RWPE2 (cell line): ENCODE data around the gene STAU1.
"Not testable (repeated sequence)": the region's sequence is repeated elsewhere in the genome, so short reads cannot be mapped to it uniquely, and the experiment has no call there.

ENCODE experiments used
- ATAC-seq: fragments of 200-7000 bp; cut with Tn5 transposase; 3 replicates; pipeline ENCODE4 v1.9.1; 2021; ENCODE audit warnings: low read depth
- DNase-seq: peaks from one replicate; pipeline ENCODE4 v3.0.0-alpha.2; 2020; ENCODE audit warnings: low spot score
- H3K27ac ChIP-seq: fragments of 450-650 bp; 2 replicates; pipeline ENCODE4 v1.5.1; 2017; ENCODE audit warnings: mild to moderate bottlenecking; ENCODE audit not compliant: poor library complexity, severe bottlenecking
- H3K27me3 ChIP-seq: fragments of 250-450 bp; sonication (Bioruptor Pico); 2 replicates; pipeline ENCODE4 v1.5.1; 2021; ENCODE audit warnings: mild to moderate bottlenecking, moderate library complexity; ENCODE audit not compliant: insufficient read depth, poor library complexity, severe bottlenecking
- H3K36me3 ChIP-seq: fragments of 250-450 bp; sonication (Bioruptor Pico); 2 replicates; pipeline ENCODE4 v1.5.1; 2020; ENCODE audit warnings: low read depth, mild to moderate bottlenecking, moderate library complexity
- H3K4me1 ChIP-seq: fragments of 250-450 bp; sonication (Bioruptor Pico); 2 replicates; pipeline ENCODE4 v1.5.1; 2021; ENCODE audit warnings: mild to moderate bottlenecking, moderate library complexity; ENCODE audit not compliant: insufficient read depth, poor library complexity, severe bottlenecking
- H3K4me3 ChIP-seq: fragments of 250-450 bp; sonication (Bioruptor Pico); 2 replicates; pipeline ENCODE4 v1.5.1; 2021; ENCODE audit warnings: mild to moderate bottlenecking, moderate library complexity; ENCODE audit not compliant: severe bottlenecking
- H3K9me3 ChIP-seq: fragments of 250-450 bp; sonication (Bioruptor Pico); 2 replicates; pipeline ENCODE4 v1.5.1; 2021; ENCODE audit warnings: mild to moderate bottlenecking, moderate library complexity; ENCODE audit not compliant: severe bottlenecking
- TF ChIP-seq, protein P1 (sequence below): fragments of 450-650 bp; IDR thresholded peaks from one replicate; pipeline ENCODE4 v1.5.1; 2017; ENCODE audit warnings: mild to moderate bottlenecking, moderate library complexity; ENCODE audit not compliant: poor library complexity, severe bottlenecking

The STAU1 gene

DNA sequence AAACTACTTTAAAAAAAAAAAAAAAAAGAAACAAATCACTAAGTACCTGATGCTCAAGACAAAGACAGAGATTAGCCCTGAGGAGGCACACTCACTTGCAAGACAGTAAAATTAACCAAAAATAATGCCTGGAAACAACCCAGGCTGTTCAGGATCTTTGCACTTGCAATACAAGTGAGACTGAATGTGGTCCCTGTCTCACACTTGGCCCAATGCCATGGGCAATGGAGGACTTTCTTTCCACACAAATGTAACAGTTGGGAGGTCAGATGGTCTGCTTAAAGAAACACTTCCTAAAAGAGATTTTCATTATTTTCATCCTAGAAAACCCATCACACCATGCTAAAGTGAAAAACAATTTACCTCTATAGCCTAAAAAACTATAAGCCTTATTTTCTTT is 16.2 kb downstream of the STAU1 start:
- Histone ChIP-seq H3K4me1 (no peaks in the 10 kb centered on the region), H3K27me3 (no peaks in the 10 kb centered on the region), H3K9me3 (no peaks in the 10 kb centered on the region), H3K36me3 (peaks cover 49% of the 10 kb centered on the region), H3K27ac (no peak overlapping the region), H3K4me3 (no peak overlapping the region)
- TF ChIP-seq, protein P1, sequence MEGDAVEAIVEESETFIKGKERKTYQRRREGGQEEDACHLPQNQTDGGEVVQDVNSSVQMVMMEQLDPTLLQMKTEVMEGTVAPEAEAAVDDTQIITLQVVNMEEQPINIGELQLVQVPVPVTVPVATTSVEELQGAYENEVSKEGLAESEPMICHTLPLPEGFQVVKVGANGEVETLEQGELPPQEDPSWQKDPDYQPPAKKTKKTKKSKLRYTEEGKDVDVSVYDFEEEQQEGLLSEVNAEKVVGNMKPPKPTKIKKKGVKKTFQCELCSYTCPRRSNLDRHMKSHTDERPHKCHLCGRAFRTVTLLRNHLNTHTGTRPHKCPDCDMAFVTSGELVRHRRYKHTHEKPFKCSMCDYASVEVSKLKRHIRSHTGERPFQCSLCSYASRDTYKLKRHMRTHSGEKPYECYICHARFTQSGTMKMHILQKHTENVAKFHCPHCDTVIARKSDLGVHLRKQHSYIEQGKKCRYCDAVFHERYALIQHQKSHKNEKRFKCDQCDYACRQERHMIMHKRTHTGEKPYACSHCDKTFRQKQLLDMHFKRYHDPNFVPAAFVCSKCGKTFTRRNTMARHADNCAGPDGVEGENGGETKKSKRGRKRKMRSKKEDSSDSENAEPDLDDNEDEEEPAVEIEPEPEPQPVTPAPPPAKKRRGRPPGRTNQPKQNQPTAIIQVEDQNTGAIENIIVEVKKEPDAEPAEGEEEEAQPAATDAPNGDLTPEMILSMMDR: no peak
- ATAC-seq (no peak), DNase-seq (no peak)

DNA sequence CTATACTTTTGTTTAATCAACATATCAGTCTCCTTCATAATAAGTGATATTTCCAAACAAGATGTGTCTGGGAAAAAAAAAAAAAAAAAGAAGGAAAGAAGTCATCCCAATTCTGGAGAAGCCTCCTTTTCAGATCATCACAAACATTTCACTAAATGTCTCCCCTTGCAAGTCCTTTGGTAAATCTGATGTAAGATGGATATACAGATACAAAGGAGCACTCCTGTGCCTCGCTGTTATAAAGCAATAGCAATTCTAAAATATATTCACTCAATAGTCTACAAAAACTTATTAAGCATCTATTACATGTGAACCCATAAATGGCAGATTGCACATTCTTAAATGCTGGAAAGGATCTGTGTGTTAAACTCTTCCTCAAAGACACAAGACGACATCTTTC is 17.4 kb downstream of the STAU1 start:
- Histone ChIP-seq H3K9me3 (no peaks in the 10 kb centered on the region), H3K4me1 (no peaks in the 10 kb centered on the region), H3K36me3 (peaks cover 51% of the 10 kb centered on the region), H3K27ac (no peak overlapping the region), H3K4me3 (no peak overlapping the region), H3K27me3 (no peaks in the 10 kb centered on the region)
- DNase-seq (no peak), ATAC-seq (no peak)
- TF ChIP-seq, protein P1: no peak

- TF ChIP-seq, protein P1: no peak
- H3K27me3 ChIP-seq: no peaks in the 10 kb centered on the region
- DNase-seq (no peak), ATAC-seq (no peak)
- H3K4me1 ChIP-seq: no peaks in the 10 kb centered on the region
- no peaks in the 10 kb centered on the region for H3K9me3 ChIP-seq
- H3K27ac ChIP-seq: no peak overlapping the region
- no peak overlapping the region for H3K4me3 ChIP-seq
- peaks cover 62% of the 10 kb centered on the region for H3K36me3 ChIP-seq
Observed at GRCh38 chr20:49169547-49169946, 18.6 kb downstream of the STAU1 start.

GRCh38 chr20:49168864-49169263 is 19.3 kb downstream of the STAU1 start:
- H3K36me3 ChIP-seq: peaks cover 60% of the 10 kb centered on the region
- H3K4me1 ChIP-seq, H3K27ac ChIP-seq, H3K4me3 ChIP-seq, DNase-seq, ATAC-seq, H3K27me3 ChIP-seq, H3K9me3 ChIP-seq: not testable (repeated sequence)

- TF ChIP-seq, protein P1: no peak
- no peaks in the 10 kb centered on the region for H3K27me3 ChIP-seq
- ATAC-seq (no peak), DNase-seq (no peak)
- no peaks in the 10 kb centered on the region for H3K4me1 ChIP-seq
- H3K9me3 ChIP-seq: no peaks in the 10 kb centered on the region
- H3K4me3 ChIP-seq: no peak overlapping the region
- H3K27ac ChIP-seq: no peak overlapping the region
- peaks cover 55% of the 10 kb centered on the region for H3K36me3 ChIP-seq
Observed at GRCh38 chr20:49167811-49168507, 20.2 kb downstream of the STAU1 start.
